Kidney epithelial cell (primary cell): ENCODE results near the gene KCNK3. TPM values are rescaled to one million over a fixed set of nuclear protein-coding genes. Genes with fewer than 3 reads are reported as not detected.

Experiments
- DNase-seq: peaks from one replicate; pipeline ENCODE4 v3.0.0-alpha.2; 2010; ENCODE audit warnings: low read depth
- H3K27me3 ChIP-seq: 2 replicates; pipeline ENCODE4 v1.6.0; 2011; ENCODE audit warnings: low read length; ENCODE audit not compliant: control insufficient read depth, insufficient read depth
- H3K36me3 ChIP-seq: 2 replicates; pipeline ENCODE4 v1.5.1; 2011; ENCODE audit warnings: low read length; ENCODE audit not compliant: control insufficient read depth, insufficient read depth
- H3K4me3 ChIP-seq: 2 replicates; pipeline ENCODE4 v1.5.1; 2011; ENCODE audit warnings: low read depth, mild to moderate bottlenecking, control low read depth, low read length
- CTCF ChIP-seq: IDR thresholded peaks from 2 replicates; pipeline ENCODE4 v1.5.1; 2011; ENCODE audit warnings: mild to moderate bottlenecking, moderate library complexity, low read length, control low read depth, inconsistent platforms; ENCODE audit not compliant: insufficient read depth, poor library complexity, severe bottlenecking
- total RNA-seq: library from RNA; depleted of rRNA; stranded (reverse); fragments of >200 nt; gene quantifications from 2 replicates; pipeline ENCODE4 v1.2.3, GENCODE V29; 2015

The KCNK3 gene
- total RNA-seq, 1 donor from 2014 or later, result 13.9 TPM

DNA sequence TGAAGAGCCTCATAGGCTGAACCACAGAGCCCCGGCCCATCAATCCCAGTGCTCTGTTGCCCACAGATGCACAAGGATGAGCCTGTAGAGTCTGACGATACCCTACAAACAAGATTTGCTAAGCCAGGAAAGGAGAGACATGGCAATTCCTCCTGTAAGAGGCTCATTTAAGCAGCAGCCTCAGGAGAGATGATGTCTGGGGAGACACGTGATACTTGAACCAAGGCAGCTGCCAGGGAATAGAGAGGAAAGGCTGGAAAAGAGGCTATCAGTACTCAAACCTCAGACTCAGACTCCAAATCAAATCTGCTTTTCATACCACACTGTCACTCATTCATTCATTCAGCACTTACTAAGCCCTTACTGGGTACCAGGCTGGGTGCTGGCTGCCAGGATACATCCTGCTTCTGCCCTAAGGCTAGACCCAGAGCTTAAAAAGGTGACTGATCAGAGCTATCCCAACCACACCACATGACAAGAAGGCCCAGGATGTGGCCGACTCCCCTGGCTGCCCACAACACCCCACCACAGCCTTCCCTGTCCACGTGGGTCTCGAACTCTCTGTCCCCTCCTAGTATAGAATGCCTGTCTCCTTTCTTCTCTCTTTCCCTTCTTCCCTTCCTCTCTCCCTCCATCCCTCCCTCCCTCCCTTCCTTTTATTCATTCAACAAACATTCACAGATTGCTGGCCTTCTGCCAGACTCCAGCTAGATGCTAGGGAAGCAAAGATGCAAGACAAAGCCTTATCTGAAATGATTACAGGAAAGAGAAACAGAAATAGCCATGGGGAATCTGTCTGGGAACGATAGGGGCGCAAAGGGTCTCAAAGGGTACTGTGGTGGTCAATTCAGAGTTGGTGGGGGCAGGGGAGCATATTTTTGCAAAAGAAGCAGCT is 23.4 kb upstream of the KCNK3 start:
- Histone ChIP-seq H3K27me3 (peaks cover 12% of the 10 kb centered on the region), H3K4me3 (no peak overlapping the region), H3K36me3 (no peaks in the 10 kb centered on the region)
- no peak for DNase-seq
- no peak for TF ChIP-seq CTCF

DNA sequence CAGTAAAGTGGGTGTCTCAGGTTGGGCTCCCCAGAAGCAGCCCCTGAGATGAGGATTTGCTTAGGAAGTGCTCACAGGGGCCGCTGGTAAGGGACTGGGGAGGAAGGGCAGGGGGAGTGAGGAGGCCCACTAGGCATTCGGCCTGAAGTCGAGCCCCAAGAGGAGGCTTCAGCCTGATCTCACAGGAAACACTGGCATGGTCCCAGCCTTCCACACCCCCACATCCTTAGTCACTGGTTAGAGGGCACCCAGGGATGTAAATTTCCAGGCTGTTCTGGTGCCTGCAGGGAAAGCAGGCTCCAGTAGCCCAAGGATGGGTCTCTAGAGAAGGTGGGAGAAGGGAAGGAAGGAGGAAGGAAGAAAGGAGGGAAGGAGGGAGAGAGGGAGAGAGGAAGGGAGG is 22.4 kb upstream of the KCNK3 start:
- TF ChIP-seq CTCF, result no peak
- Histone ChIP-seq H3K36me3 (no peaks in the 10 kb centered on the region), H3K27me3 (peaks cover 12% of the 10 kb centered on the region), H3K4me3 (no peak overlapping the region)
- DNase-seq, result no peak

- no peak for DNase-seq
- peaks cover 12% of the 10 kb centered on the region for H3K27me3 ChIP-seq
- H3K36me3 ChIP-seq, result no peaks in the 10 kb centered on the region
- no peak for TF ChIP-seq CTCF
- no peak overlapping the region for H3K4me3 ChIP-seq
Observed at GRCh38 chr2:26670931-26671460, 21.5 kb upstream of the KCNK3 start.

DNA sequence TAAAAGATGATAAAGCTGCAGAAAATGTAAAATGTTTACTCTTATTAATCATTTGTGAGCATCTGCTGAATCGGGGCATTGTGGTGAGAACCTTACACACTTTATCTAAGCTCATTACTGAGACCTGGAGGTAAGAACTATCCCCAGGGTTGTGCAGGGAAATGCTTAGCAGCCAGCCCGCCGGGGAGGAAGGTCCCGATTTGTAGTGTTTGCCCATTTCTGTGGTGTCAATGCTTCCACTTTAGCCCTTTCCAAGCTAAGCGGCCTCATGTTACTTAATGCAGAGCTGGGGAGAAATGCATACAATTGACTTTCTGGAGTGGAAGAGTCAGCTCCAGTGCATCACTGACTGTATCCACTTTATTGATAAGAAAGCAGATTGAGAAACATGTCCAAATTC is 20.8 kb upstream of the KCNK3 start:
- no peak for TF ChIP-seq CTCF
- Histone ChIP-seq H3K36me3 (no peaks in the 10 kb centered on the region), H3K27me3 (peaks cover 12% of the 10 kb centered on the region), H3K4me3 (no peak overlapping the region)
- no peak for DNase-seq

DNA sequence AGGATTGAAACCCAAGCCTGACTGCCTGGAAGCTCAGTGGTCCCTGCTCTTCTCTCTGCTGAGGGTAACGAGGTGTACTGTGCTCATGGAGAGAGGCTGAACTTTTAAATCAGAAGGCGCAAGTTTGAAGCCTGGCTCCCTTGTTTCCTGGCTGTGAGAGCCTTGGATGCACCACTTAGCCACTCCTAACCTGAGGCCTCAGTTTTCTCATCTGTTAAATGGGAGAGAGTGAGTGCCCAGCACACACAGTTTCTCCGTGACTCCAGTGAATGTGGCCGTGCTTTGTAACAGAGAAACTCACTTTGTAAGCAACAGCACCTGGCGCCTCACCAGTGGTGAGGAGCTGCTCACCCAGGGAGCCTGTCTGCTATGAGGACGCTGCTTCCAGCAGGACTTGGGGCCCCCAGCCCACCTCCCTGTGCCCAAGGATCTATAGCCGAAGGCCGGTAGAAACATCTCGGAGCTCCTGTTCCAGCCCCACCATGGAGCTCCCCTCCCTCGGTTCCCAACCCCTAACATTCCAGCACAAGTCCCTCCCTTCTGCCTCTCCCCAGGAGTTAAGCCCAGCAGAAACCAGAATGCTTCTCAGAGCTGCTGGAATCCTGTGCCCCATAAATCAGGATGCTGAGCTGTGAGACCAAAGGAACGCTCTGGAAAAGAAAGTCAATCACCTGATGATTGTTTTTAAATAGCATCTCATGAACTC is 20.3 kb upstream of the KCNK3 start:
- H3K36me3 ChIP-seq, result no peaks in the 10 kb centered on the region
- no peak overlapping the region for H3K4me3 ChIP-seq
- TF ChIP-seq CTCF, result no peak
- peaks cover 12% of the 10 kb centered on the region for H3K27me3 ChIP-seq
- DNase-seq, result no peak
